PC-9 (cell line): ENCODE measurements around the gene DRC3. TPM values are rescaled to one million over a fixed set of nuclear protein-coding genes. Genes with fewer than 3 reads are reported as not detected.

Source experiments
- BruUV-seq: library from RNA; stranded (reverse); fragments of 400-500 nt; replicated peaks from 2 replicates; lab custom pipeline; 2021; lab: Mats Ljungman, UMichigan
- CTCF ChIA-PET: fragments of 300-600 bp; sonication (Branson Sonifier 250); formaldehyde crosslinking; loops from one replicate; lab custom pipeline; 2022; ENCODE audit warnings: antibody characterized with exemption; lab: Charles Lee
- POLR2A ChIA-PET: fragments of 300-600 bp; sonication (Branson Sonifier 250); formaldehyde crosslinking; loops from one replicate; lab custom pipeline; 2022; ENCODE audit warnings: antibody characterized with exemption; ENCODE audit not compliant: unreplicated experiment; lab: Charles Lee
- DNase-seq, 2 experiments: peaks; one replicate each; pipeline versions ENCODE4 v3.0.0 to v3.0.0-alpha.2; 2015 to 2022; ENCODE audit warnings: mixed read lengths in 1 of 2
- H2AFZ ChIP-seq: fragments of 200-600 bp; sonication (generic); 2 replicates; pipeline ENCODE4 v1.8.1; 2017; ENCODE audit warnings: antibody characterized with exemption
- H3F3A ChIP-seq: fragments of 200-600 bp; sonication (generic); 2 replicates; pipeline ENCODE4 v1.8.1; 2017; ENCODE audit warnings: antibody characterized with exemption, mild to moderate bottlenecking, low read depth; ENCODE audit not compliant: insufficient read depth
- H3K27ac ChIP-seq: fragments of 200-600 bp; sonication (generic); 2 replicates; pipeline ENCODE4 v1.6.1; 2016; ENCODE audit warnings: mixed run types
- H3K27me3 ChIP-seq: fragments of 200-600 bp; sonication (generic); 2 replicates; pipeline ENCODE4 v1.6.1; 2016; ENCODE audit warnings: low read depth, mixed run types; ENCODE audit not compliant: insufficient read depth
- H3K36me3 ChIP-seq: fragments of 200-600 bp; sonication (generic); 2 replicates; pipeline ENCODE4 v1.6.1; 2016; ENCODE audit warnings: low read depth, mixed run types
- H3K4me1 ChIP-seq: fragments of 200-600 bp; sonication (generic); replicated peaks from 2 replicates; pipeline ENCODE4 v1.6.1; 2016; ENCODE audit warnings: mixed run types; ENCODE audit not compliant: insufficient read depth
- H3K4me2 ChIP-seq: fragments of 200-600 bp; sonication (generic); 2 replicates; pipeline ENCODE4 v1.6.1; 2017; ENCODE audit warnings: mixed run types
- H3K4me3 ChIP-seq: fragments of 200-600 bp; sonication (generic); 2 replicates; pipeline ENCODE4 v1.6.1; 2016; ENCODE audit warnings: mixed run types
- H3K79me2 ChIP-seq: fragments of 200-600 bp; sonication (generic); 2 replicates; pipeline ENCODE4 v1.6.1; 2017; ENCODE audit warnings: low read depth, mixed run types
- H3K9me2 ChIP-seq: fragments of 200-600 bp; sonication (generic); 2 replicates; pipeline ENCODE4 v1.8.1; 2017; ENCODE audit warnings: mild to moderate bottlenecking; ENCODE audit not compliant: insufficient read depth
- H3K9me3 ChIP-seq: fragments of 200-600 bp; sonication (generic); 2 replicates; pipeline ENCODE4 v1.8.1; 2016; ENCODE audit warnings: low read depth; ENCODE audit not compliant: insufficient read depth
- H4K20me1 ChIP-seq: fragments of 200-600 bp; sonication (generic); 2 replicates; pipeline ENCODE4 v1.8.1; 2017; ENCODE audit not compliant: insufficient read depth
- EZH2 ChIP-seq: fragments of 200-600 bp; sonication (generic); IDR thresholded peaks from 2 replicates; pipeline ENCODE4 v1.8.0; 2017; ENCODE audit warnings: antibody characterized with exemption, low read depth
- intact Hi-C: fragments of 100-400 bp; cut with micrococcal nuclease; formaldehyde crosslinking; loops from one replicate; pipeline ENCODE4 v1.10.0; 2022; ENCODE audit not compliant: unreplicated experiment
- total RNA-seq: library from RNA; stranded (reverse); gene quantifications from 2 replicates; pipeline ENCODE4 v1.2.3, GENCODE V29; 2021
- TF ChIP-seq, protein P1 (sequence below): fragments of 200-600 bp; sonication (generic); conservative IDR thresholded peaks from 2 replicates; pipeline ENCODE4 v1.6.1; 2017; ENCODE audit warnings: mixed run types, antibody characterized with exemption, mild to moderate bottlenecking, moderate library complexity

DRC3 gene
- total RNA-seq, 1 experiment from 2014 or later, result 15.2 TPM

DNA sequence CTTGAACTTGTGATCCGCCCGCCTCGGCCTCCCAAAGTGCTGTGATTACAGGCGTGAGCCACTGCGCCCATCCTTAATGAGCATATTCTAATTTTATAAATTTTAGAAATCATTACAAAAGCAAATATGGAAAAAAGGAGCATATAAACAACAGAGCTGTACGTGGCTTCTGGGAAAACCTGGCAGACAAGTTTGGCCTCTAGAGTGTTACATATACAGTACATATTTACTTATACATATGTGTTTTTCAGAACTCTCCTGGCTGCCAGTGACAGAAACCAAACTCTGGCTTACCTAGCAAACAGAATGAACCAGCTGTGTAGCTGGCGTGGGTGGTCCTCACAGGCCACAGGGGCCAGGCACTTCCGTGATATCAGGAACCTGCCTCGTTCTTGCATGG is 10.1 kb downstream of the DRC3 start:
- POLR2A ChIA-PET, result interaction anchor here (0.6 kb wide), 1 partner anchor 10 kb away, joined by 5 read pairs; no protein-coding TSS in a partner anchor
- H3K27ac ChIP-seq, result no peak overlapping the region
- no TSS peak for BruUV-seq

DNA sequence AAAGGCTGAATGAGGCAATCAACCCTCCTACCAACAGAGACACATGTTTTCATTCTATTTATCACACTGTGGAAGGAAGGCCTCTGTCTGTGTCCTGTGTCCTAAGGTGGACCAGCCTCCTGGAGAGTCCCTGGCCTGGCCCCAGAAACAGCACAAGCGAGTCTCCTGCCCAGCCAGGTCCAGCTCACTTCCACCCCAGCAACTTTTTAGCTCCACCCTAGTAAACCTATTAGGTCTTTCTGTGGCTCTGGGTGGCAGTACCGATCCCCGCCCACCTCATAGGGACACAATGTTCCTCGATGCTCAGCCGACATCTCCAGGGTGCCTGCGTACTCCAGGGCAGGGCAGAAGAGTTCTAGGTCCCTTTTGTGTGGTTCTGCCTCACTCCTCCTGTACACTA is 10.7 kb downstream of the DRC3 start:
- no peaks in the 10 kb centered on the region for H3K9me3 ChIP-seq
- H3K79me2 ChIP-seq, result no peaks in the 10 kb centered on the region
- ChIA-PET CTCF (interaction anchor here (0.6 kb wide), 1 partner anchor 121 kb away, joined by 14 read pairs; no protein-coding TSS in a partner anchor), POLR2A (interaction anchor here (0.6 kb wide), 1 partner anchor 10 kb away, joined by 5 read pairs; no protein-coding TSS in a partner anchor)
- no peak for TF ChIP-seq EZH2
- TF ChIP-seq, protein P1, sequence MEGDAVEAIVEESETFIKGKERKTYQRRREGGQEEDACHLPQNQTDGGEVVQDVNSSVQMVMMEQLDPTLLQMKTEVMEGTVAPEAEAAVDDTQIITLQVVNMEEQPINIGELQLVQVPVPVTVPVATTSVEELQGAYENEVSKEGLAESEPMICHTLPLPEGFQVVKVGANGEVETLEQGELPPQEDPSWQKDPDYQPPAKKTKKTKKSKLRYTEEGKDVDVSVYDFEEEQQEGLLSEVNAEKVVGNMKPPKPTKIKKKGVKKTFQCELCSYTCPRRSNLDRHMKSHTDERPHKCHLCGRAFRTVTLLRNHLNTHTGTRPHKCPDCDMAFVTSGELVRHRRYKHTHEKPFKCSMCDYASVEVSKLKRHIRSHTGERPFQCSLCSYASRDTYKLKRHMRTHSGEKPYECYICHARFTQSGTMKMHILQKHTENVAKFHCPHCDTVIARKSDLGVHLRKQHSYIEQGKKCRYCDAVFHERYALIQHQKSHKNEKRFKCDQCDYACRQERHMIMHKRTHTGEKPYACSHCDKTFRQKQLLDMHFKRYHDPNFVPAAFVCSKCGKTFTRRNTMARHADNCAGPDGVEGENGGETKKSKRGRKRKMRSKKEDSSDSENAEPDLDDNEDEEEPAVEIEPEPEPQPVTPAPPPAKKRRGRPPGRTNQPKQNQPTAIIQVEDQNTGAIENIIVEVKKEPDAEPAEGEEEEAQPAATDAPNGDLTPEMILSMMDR, result no peak
- no peaks in the 10 kb centered on the region for H4K20me1 ChIP-seq
- H3K4me1 ChIP-seq, result no peaks in the 10 kb centered on the region; the same call in 1 of the 2 replicates
- H2AFZ ChIP-seq, result no peak overlapping the region
- H3K36me3 ChIP-seq, result no peaks in the 10 kb centered on the region
- BruUV-seq, result no TSS peak
- no peak overlapping the region for H3K4me3 ChIP-seq
- H3K27me3 ChIP-seq, result no peaks in the 10 kb centered on the region
- no peak overlapping the region for H3K27ac ChIP-seq
- intact Hi-C loops, result no loop called here
- no peak for DNase-seq
- no peaks in the 10 kb centered on the region; the same call in 1 of the 2 replicates for H3F3A ChIP-seq
- no peak overlapping the region for H3K4me2 ChIP-seq
- no peaks in the 10 kb centered on the region for H3K9me2 ChIP-seq

More for the DNA sequence above, 10.1 kb downstream of the DRC3 start:
- H3K36me3 ChIP-seq, result no peaks in the 10 kb centered on the region
- H4K20me1 ChIP-seq, result no peaks in the 10 kb centered on the region
- H3K27me3 ChIP-seq, result no peaks in the 10 kb centered on the region
- H3K9me3 ChIP-seq, result no peaks in the 10 kb centered on the region
- DNase-seq, result no peak
- no peak overlapping the region for H3K4me3 ChIP-seq
- H2AFZ ChIP-seq, result no peak overlapping the region
- no peaks in the 10 kb centered on the region; the same call in 1 of the 2 replicates for H3K4me1 ChIP-seq
- intact Hi-C loops, result no loop called here
- no peak overlapping the region for H3K4me2 ChIP-seq
- no peaks in the 10 kb centered on the region; the same call in 1 of the 2 replicates for H3F3A ChIP-seq
- CTCF ChIA-PET, result interaction anchor here (0.6 kb wide), 1 partner anchor 121 kb away, joined by 14 read pairs; no protein-coding TSS in a partner anchor
- no peaks in the 10 kb centered on the region for H3K79me2 ChIP-seq
- H3K9me2 ChIP-seq, result no peaks in the 10 kb centered on the region
- no peak for TF ChIP-seq EZH2
- TF ChIP-seq, protein P1, result no peak

DNA sequence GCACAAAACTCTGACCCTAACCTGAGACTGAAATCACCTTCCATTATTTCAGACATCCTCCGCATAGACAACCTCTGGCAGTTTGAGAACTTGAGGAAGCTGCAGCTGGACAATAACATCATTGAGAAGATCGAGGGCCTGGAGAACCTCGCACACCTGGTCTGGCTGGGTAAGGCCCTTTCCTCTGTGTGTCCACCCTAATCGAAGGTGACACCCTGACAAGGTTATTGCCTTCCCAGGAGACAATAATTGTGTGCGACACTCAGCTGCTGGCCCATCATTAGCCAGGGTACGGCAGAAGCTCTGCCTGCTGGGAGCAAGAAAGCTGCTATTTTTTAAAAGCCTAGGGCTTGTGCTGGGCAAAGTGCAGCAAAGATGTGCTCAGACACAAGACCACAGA is 11.1 kb downstream of the DRC3 start:
- ChIA-PET POLR2A (no interaction called here), CTCF (no interaction called here)
- no TSS peak for BruUV-seq
- DNase-seq, result no peak
- Histone ChIP-seq H3K9me2 (no peaks in the 10 kb centered on the region), H3K27me3 (no peaks in the 10 kb centered on the region), H3K4me2 (no peak overlapping the region), H3K36me3 (no peaks in the 10 kb centered on the region), H3F3A (no peaks in the 10 kb centered on the region; the same call in 1 of the 2 replicates), H2AFZ (no peak overlapping the region), H3K27ac (no peak overlapping the region), H3K79me2 (no peaks in the 10 kb centered on the region), H4K20me1 (no peaks in the 10 kb centered on the region), H3K4me1 (peaks cover 1% of the 10 kb centered on the region; the same call in 1 of the 2 replicates), H3K9me3 (no peaks in the 10 kb centered on the region), H3K4me3 (no peak overlapping the region)
- no peak for TF ChIP-seq EZH2
- TF ChIP-seq, protein P1, result no peak
- intact Hi-C loops, result no loop called here
